Measurements from ENCODE around the gene UIMC1. TPM values are rescaled to one million over a fixed set of nuclear protein-coding genes. Genes with fewer than 3 reads are reported as not detected.

The UIMC1 gene
- total RNA-seq, 4 donors from 2014 or later, result 19.2 to 37.3 (median 23.2) TPM

- Histone ChIP-seq H3K27ac (no peak overlapping the region), H3K4me1 (no peaks in the 10 kb centered on the region), H3K9me3 (no peaks in the 10 kb centered on the region), H3K36me3 (no peaks in the 10 kb centered on the region), H3K27me3 (peaks cover 26% of the 10 kb centered on the region), H3K4me3 (no peak overlapping the region)
- 83% methylated on average over 17 of the region's 25 CpGs for WGBS
- TF ChIP-seq POLR2AphosphoS5 (IDR thresholded peaks at IDR 0.05), result no peak
- no peak for TF ChIP-seq POLR2A (IDR thresholded peaks at IDR 0.05)
- no peak for TF ChIP-seq EP300 (IDR thresholded peaks at IDR 0.05)
- no peak for TF ChIP-seq CTCF (IDR thresholded peaks at IDR 0.05)
- DNase-seq (ENCODE audit: low spot score in 2 of 2), result no peak
Observed at GRCh38 chr5:176881816-176882566, 124.6 kb downstream of the UIMC1 start.

GRCh38 chr5:176881021-176881749 lies 125.4 kb downstream of the UIMC1 start:
- DNase-seq (ENCODE audit: low spot score in 2 of 2), result no peak
- WGBS, result 91% methylated on average over 25 of the region's 28 CpGs
- no peak overlapping the region for H3K27ac ChIP-seq
- no peaks in the 10 kb centered on the region for H3K4me1 ChIP-seq
- H3K4me3 ChIP-seq, result no peak overlapping the region
- no peaks in the 10 kb centered on the region for H3K9me3 ChIP-seq
- H3K36me3 ChIP-seq, result no peaks in the 10 kb centered on the region
- H3K27me3 ChIP-seq, result peaks cover 34% of the 10 kb centered on the region
- TF ChIP-seq EP300 (IDR thresholded peaks at IDR 0.05) (no peak), POLR2AphosphoS5 (IDR thresholded peaks at IDR 0.05) (no peak), POLR2A (IDR thresholded peaks at IDR 0.05) (no peak), CTCF (IDR thresholded peaks at IDR 0.05) (no peak)

- Histone ChIP-seq H3K27me3 (peaks cover 41% of the 10 kb centered on the region), H3K27ac (no peak overlapping the region), H3K9me3 (no peaks in the 10 kb centered on the region), H3K4me3 (no peak overlapping the region), H3K36me3 (no peaks in the 10 kb centered on the region), H3K4me1 (no peaks in the 10 kb centered on the region)
- 89% methylated on average over 22 of the region's 26 CpGs for WGBS
- DNase-seq (ENCODE audit: low spot score in 2 of 2), result no peak
- TF ChIP-seq CTCF (IDR thresholded peaks at IDR 0.05) (no peak), EP300 (IDR thresholded peaks at IDR 0.05) (no peak), POLR2A (IDR thresholded peaks at IDR 0.05) (no peak), POLR2AphosphoS5 (IDR thresholded peaks at IDR 0.05) (no peak)
Observed at GRCh38 chr5:176880366-176881020, 126.1 kb downstream of the UIMC1 start.

GRCh38 chr5:176879663-176880361 lies 126.8 kb downstream of the UIMC1 start:
- no peaks in the 10 kb centered on the region for H3K4me1 ChIP-seq
- H3K9me3 ChIP-seq, result no peaks in the 10 kb centered on the region
- H3K27me3 ChIP-seq, result peaks cover 47% of the 10 kb centered on the region
- DNase-seq (ENCODE audit: low spot score in 2 of 2), result no peak
- no peak for TF ChIP-seq POLR2A (IDR thresholded peaks at IDR 0.05)
- TF ChIP-seq EP300 (IDR thresholded peaks at IDR 0.05), result no peak
- TF ChIP-seq POLR2AphosphoS5 (IDR thresholded peaks at IDR 0.05), result no peak
- no peak for TF ChIP-seq CTCF (IDR thresholded peaks at IDR 0.05)
- WGBS, result 71% methylated on average over 2 of the region's 23 CpGs
- no peaks in the 10 kb centered on the region for H3K36me3 ChIP-seq
- no peak overlapping the region for H3K4me3 ChIP-seq
- H3K27ac ChIP-seq, result no peak overlapping the region
